Liver (tissue), 3 donors: ENCODE results near the gene TMPRSS9.

Experiments used
- GABPA ChIP-seq, 2 donors: IDR thresholded peaks in 1 of 2; conservative IDR thresholded peaks in 1 of 2; 2 replicates each; pipeline ENCODE4 v1.6.1; 2016; ENCODE audit warnings: antibody characterized with exemption in 2 of 2, mild to moderate bottlenecking in 1 of 2, moderate library complexity in 1 of 2
- NR2F2 ChIP-seq: IDR thresholded peaks from 2 replicates; pipeline ENCODE4 v1.6.1; 2016; ENCODE audit warnings: antibody characterized with exemption
- RAD21 ChIP-seq, 2 donors: IDR thresholded peaks; 2 replicates each; pipeline ENCODE4 v1.6.1; 2016; ENCODE audit warnings: antibody characterized with exemption in 2 of 2, mild to moderate bottlenecking in 2 of 2
- RXRA ChIP-seq, 2 donors: IDR thresholded peaks; 2 replicates each; pipeline ENCODE4 v1.6.1; 2017 to 2018; ENCODE audit warnings: antibody characterized with exemption in 2 of 2, mild to moderate bottlenecking in 1 of 2
- TF ChIP-seq, protein P1 (sequence below): fragments of 150-350 bp; IDR thresholded peaks from 2 replicates; pipeline ENCODE4 v1.5.1; 2017; ENCODE audit warnings: improper control_type of control experiment, low read depth, low read length; ENCODE audit not compliant: missing input control
- donor health status: healthy.
- donor health status: healthy.

DNA sequence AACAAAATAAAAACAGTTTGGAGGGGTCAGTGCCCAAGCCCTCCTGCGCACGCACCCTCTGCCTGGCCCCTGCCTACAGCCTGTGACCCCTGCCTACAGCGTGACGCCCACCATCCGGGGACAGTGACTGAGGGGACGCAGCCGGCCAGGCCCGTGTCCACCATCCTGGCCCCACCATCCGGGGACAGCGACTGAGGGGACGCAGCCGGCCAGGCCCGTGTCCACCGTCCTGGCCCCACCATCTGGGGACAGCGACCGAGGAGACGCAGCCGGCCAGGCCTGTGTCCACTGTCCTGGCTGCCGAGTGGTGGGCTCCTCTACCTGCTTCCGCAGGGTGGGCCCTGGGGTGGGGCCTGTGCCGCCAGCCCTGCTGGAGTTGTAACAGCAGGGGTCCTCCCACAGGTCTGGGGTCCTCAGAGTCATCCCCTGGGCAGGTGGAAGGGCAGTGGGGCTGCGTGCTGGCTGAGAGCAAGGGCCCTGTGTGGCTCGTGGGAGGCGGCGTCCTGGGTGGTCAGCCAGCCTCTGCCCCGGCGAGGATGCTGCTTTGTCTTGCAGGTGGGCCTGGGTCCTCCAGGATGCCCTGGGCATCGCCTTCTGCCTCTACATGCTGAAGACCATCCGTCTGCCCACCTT, 17.3 kb upstream of the TMPRSS9 start:
- TF ChIP-seq, protein P1, sequence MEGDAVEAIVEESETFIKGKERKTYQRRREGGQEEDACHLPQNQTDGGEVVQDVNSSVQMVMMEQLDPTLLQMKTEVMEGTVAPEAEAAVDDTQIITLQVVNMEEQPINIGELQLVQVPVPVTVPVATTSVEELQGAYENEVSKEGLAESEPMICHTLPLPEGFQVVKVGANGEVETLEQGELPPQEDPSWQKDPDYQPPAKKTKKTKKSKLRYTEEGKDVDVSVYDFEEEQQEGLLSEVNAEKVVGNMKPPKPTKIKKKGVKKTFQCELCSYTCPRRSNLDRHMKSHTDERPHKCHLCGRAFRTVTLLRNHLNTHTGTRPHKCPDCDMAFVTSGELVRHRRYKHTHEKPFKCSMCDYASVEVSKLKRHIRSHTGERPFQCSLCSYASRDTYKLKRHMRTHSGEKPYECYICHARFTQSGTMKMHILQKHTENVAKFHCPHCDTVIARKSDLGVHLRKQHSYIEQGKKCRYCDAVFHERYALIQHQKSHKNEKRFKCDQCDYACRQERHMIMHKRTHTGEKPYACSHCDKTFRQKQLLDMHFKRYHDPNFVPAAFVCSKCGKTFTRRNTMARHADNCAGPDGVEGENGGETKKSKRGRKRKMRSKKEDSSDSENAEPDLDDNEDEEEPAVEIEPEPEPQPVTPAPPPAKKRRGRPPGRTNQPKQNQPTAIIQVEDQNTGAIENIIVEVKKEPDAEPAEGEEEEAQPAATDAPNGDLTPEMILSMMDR, result no peak
- TF ChIP-seq RAD21 (IDR thresholded peaks at IDR 0.05), result no peak
- TF ChIP-seq NR2F2, result no peak
- TF ChIP-seq GABPA (IDR thresholded peaks at IDR 0.05 in 1 of 2, conservative IDR thresholded peaks at IDR 0.05 in 1 of 2), result no peak
- TF ChIP-seq RXRA (IDR thresholded peaks at IDR 0.05), result no peak
